ENCODE data around the gene C1QTNF12. TPM values are rescaled to one million over a fixed set of nuclear protein-coding genes. Genes with fewer than 3 reads are reported as not detected.

C1QTNF12 gene
- total RNA-seq, 1 donor from 2014 or later = 1.2 TPM

- DNase-seq (no peak), ATAC-seq (peak in 1 of 2 donors; percentile 5)
- Histone ChIP-seq H3K9me3 (no peaks in the 10 kb centered on the region), H3K27ac (peak overlapping the region; percentile 92), H3K36me3 (peaks cover 34% of the 10 kb centered on the region), H3K4me1 (peaks cover 31% of the 10 kb centered on the region), H3K4me3 (peak overlapping the region; percentile 99), H3K27me3 (ENCODE audit: low read depth) (no peaks in the 10 kb centered on the region)
- TF ChIP-seq CTCF (IDR thresholded peaks at IDR 0.05) = no peak
- intact Hi-C loops (cut with DNase I) = no loop called here
Observed at GRCh38 chr1:1230656-1231399, 15.7 kb downstream of the C1QTNF12 start.

GRCh38 chr1:1229770-1230169, 16.8 kb downstream of the C1QTNF12 start:
- intact Hi-C loops (cut with DNase I) = no loop called here
- ATAC-seq (no peak), DNase-seq (no peak)
- no peak overlapping the region for H3K27ac ChIP-seq
- no peaks in the 10 kb centered on the region for H3K27me3 ChIP-seq (ENCODE audit: low read depth)
- H3K4me3 ChIP-seq = peak overlapping the region; percentile 99
- peaks cover 43% of the 10 kb centered on the region for H3K36me3 ChIP-seq
- TF ChIP-seq CTCF (IDR thresholded peaks at IDR 0.05) = no peak
- H3K4me1 ChIP-seq = peaks cover 31% of the 10 kb centered on the region
- no peaks in the 10 kb centered on the region for H3K9me3 ChIP-seq

GRCh38 chr1:1228596-1229321, 17.8 kb downstream of the C1QTNF12 start:
- no peak for DNase-seq
- Histone ChIP-seq H3K4me3 (no peak overlapping the region), H3K27me3 (ENCODE audit: low read depth) (no peaks in the 10 kb centered on the region), H3K27ac (no peak overlapping the region), H3K4me1 (peaks cover 31% of the 10 kb centered on the region), H3K36me3 (peaks cover 50% of the 10 kb centered on the region), H3K9me3 (no peaks in the 10 kb centered on the region)
- no peak for TF ChIP-seq CTCF (IDR thresholded peaks at IDR 0.05)
- no peak for ATAC-seq
- intact Hi-C loops (cut with DNase I) = no loop called here

- H3K4me3 ChIP-seq = no peak overlapping the region
- H3K27ac ChIP-seq = no peak overlapping the region
- H3K36me3 ChIP-seq = peaks cover 56% of the 10 kb centered on the region
- no peak for DNase-seq
- peaks cover 28% of the 10 kb centered on the region for H3K4me1 ChIP-seq
- TF ChIP-seq CTCF (IDR thresholded peaks at IDR 0.05) = no peak
- no peak for ATAC-seq
- intact Hi-C loops (cut with DNase I) = no loop called here
- H3K27me3 ChIP-seq (ENCODE audit: low read depth) = no peaks in the 10 kb centered on the region
- H3K9me3 ChIP-seq = no peaks in the 10 kb centered on the region
Observed at GRCh38 chr1:1228187-1228586, 18.3 kb downstream of the C1QTNF12 start.

GRCh38 chr1:1227386-1227785, 19.1 kb downstream of the C1QTNF12 start:
- Histone ChIP-seq H3K9me3 (no peaks in the 10 kb centered on the region), H3K27me3 (ENCODE audit: low read depth) (no peaks in the 10 kb centered on the region), H3K4me3 (no peak overlapping the region), H3K36me3 (peaks cover 64% of the 10 kb centered on the region), H3K27ac (no peak overlapping the region), H3K4me1 (peaks cover 21% of the 10 kb centered on the region)
- ATAC-seq (no peak), DNase-seq (no peak)
- TF ChIP-seq CTCF (IDR thresholded peaks at IDR 0.05) = no peak
- intact Hi-C loops (cut with DNase I) = no loop called here
